ENCODE data around the gene ZFY. TPM values are rescaled to one million over a fixed set of nuclear protein-coding genes. Genes with fewer than 3 reads are reported as not detected.
"Not testable (repeated sequence)": the region's sequence is repeated elsewhere in the genome, so short reads cannot be mapped to it uniquely, and the experiment has no call there.

Gene ZFY
- total RNA-seq, 2 experiments from 2014 or later, result 13.0 to 13.1 TPM

DNA sequence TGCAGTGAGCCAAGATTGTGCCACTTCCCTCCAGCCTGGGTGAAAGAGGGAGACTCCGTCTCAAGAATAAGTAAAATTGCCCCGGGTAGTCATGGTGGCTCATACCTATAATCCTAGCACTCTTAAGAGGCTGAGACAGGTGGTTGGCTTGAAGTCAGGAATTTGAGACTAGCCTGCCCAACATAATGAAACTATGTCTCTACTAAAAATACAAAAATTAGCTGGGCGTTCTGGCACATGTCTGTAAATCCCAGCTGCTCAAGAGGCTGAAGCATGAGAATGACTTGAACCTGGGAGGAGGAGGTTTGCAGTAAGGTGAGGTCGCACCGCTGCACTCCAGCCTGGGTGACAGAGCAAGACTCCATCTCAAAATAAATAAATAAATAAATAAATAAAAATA, 49.3 kb downstream of the ZFY start:
- intact Hi-C loops (cut with micrococcal nuclease), result no loop called here
- H3K4me1 Mint-ChIP-seq (ENCODE audit: low read depth), result no peaks in the 10 kb centered on the region
- POLR2A ChIA-PET, result no interaction called here
- no peak overlapping the region for H3K4me3 Mint-ChIP-seq
- CTCF ChIA-PET, result no interaction called here
- H3K36me3 Mint-ChIP-seq, result no peaks in the 10 kb centered on the region
- DNase-seq, result no peak
- no peaks in the 10 kb centered on the region for H3K9me3 Mint-ChIP-seq
- H3K27ac Mint-ChIP-seq, result no peak overlapping the region
- no peaks in the 10 kb centered on the region for H3K27me3 Mint-ChIP-seq

DNA sequence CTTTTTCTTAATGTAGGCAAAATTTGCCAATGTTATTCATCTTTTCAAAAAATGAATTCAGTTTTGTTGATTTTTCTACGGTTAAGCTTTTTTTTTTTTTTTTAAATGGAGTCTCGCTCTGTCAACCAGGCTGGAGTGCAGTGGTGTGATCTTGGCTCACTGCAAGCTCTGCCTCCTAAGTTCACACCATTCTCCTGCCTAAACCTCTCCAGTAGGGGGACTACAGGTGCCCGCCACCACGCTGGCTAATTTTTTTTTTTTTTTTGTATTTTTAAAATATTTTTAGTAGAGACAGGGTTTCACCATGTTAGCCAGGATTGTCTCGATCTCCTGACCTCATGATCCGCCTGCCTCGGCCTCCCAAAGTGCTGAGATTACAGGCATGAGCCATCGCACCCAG, 52.0 kb downstream of the ZFY start:
- H3K4me3 Mint-ChIP-seq; DNase-seq; POLR2A ChIA-PET; H3K27me3 Mint-ChIP-seq; H3K4me1 Mint-ChIP-seq (ENCODE audit: low read depth); H3K27ac Mint-ChIP-seq; H3K9me3 Mint-ChIP-seq; CTCF ChIA-PET; H3K36me3 Mint-ChIP-seq; intact Hi-C loops (cut with micrococcal nuclease): not testable (repeated sequence)

GRCh38 chrY:2997369-2997768, 62.2 kb downstream of the ZFY start:
- intact Hi-C loops (cut with micrococcal nuclease); H3K9me3 Mint-ChIP-seq; CTCF ChIA-PET; POLR2A ChIA-PET; DNase-seq; H3K36me3 Mint-ChIP-seq; H3K27ac Mint-ChIP-seq; H3K27me3 Mint-ChIP-seq; H3K4me3 Mint-ChIP-seq: not testable (repeated sequence)
- H3K4me1 Mint-ChIP-seq (ENCODE audit: low read depth), result peaks cover 13% of the 10 kb centered on the region

GRCh38 chrY:3002190-3002589, 67.0 kb downstream of the ZFY start:
- no peaks in the 10 kb centered on the region for H3K9me3 Mint-ChIP-seq
- H3K4me3 Mint-ChIP-seq, result no peak overlapping the region
- no peak for DNase-seq
- H3K4me1 Mint-ChIP-seq (ENCODE audit: low read depth), result peaks cover 45% of the 10 kb centered on the region
- no peaks in the 10 kb centered on the region for H3K27me3 Mint-ChIP-seq
- intact Hi-C loops (cut with micrococcal nuclease), result loop anchor here (5.0 kb wide), 2 partner anchors 50 to 145 kb away; no protein-coding TSS in a partner anchor
- H3K27ac Mint-ChIP-seq, result peak overlapping the region; percentile 88
- CTCF ChIA-PET, result no interaction called here
- POLR2A ChIA-PET, result no interaction called here
- H3K36me3 Mint-ChIP-seq, result no peaks in the 10 kb centered on the region

- Mint-ChIP-seq H3K27ac (peak overlapping the region; percentile 88), H3K36me3 (peaks cover under 1% of the 10 kb centered on the region), H3K4me1 (ENCODE audit: low read depth) (peaks cover 45% of the 10 kb centered on the region), H3K4me3 (peak overlapping the region; percentile 78), H3K27me3 (no peaks in the 10 kb centered on the region), H3K9me3 (no peaks in the 10 kb centered on the region)
- ChIA-PET POLR2A (no interaction called here), CTCF (no interaction called here)
- intact Hi-C loops (cut with micrococcal nuclease), result loop anchor here (5.0 kb wide), 2 partner anchors 51 to 146 kb away; no protein-coding TSS in a partner anchor
- DNase-seq, result peak; percentile 14
Measured at GRCh38 chrY:3002680-3003515, 67.7 kb downstream of the ZFY start.

DNA sequence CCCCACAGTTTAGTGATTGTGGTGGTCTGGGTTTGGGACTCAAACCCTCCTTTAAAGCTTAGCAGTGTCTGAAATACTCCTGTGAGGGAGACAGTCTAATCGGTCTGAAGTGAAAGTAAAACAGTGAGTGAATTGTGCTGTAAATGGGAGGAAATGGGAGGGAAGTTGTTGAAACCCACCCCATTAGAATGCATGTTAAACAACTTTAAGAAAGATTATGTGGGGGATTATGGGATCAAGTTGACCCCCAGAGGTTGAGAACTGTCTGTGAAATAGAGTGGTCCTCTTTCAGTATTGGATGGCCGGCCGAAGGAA, 68.3 kb downstream of the ZFY start:
- CTCF ChIA-PET, result no interaction called here
- peak overlapping the region; percentile 78 for H3K4me3 Mint-ChIP-seq
- H3K9me3 Mint-ChIP-seq, result no peaks in the 10 kb centered on the region
- H3K27ac Mint-ChIP-seq, result peak overlapping the region; percentile 88
- POLR2A ChIA-PET, result no interaction called here
- no peaks in the 10 kb centered on the region for H3K27me3 Mint-ChIP-seq
- no peak for DNase-seq
- intact Hi-C loops (cut with micrococcal nuclease), result loop anchor here (5.0 kb wide), 2 partner anchors 51 to 146 kb away; no protein-coding TSS in a partner anchor
- peaks cover 45% of the 10 kb centered on the region for H3K4me1 Mint-ChIP-seq (ENCODE audit: low read depth)
- H3K36me3 Mint-ChIP-seq, result peaks cover 2% of the 10 kb centered on the region

DNA sequence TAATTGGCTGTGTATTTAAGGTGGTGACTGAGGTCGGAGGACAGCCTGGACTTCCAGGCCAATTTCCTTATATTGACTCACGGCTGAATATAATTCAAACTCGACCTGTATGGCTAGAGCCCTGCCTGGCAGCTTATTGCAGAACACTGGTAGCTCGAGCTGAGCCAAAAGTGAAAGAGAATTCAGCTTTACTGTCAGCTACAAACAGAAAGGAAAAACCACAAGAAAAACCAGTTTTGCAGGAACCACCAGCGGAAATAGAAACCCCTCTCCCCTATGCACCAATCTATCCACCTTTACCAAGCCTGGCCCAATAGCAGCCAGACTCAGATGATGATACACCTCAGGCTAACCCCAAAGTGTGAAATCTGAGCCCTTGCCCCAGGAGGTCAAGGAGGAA, 68.7 kb downstream of the ZFY start:
- intact Hi-C loops (cut with micrococcal nuclease), result loop anchor here (1.0 to 5.0 kb wide), 4 partner anchors 52 to 163 kb away; partner anchors contain the start of gene RPS4Y1
- Mint-ChIP-seq H3K9me3 (no peaks in the 10 kb centered on the region), H3K27me3 (no peaks in the 10 kb centered on the region), H3K36me3 (peaks cover 2% of the 10 kb centered on the region), H3K4me3 (peak overlapping the region; percentile 78), H3K27ac (peak overlapping the region; percentile 88), H3K4me1 (ENCODE audit: low read depth) (peaks cover 45% of the 10 kb centered on the region)
- CTCF ChIA-PET, result no interaction called here
- POLR2A ChIA-PET, result no interaction called here
- DNase-seq, result peak; percentile 49

DNA sequence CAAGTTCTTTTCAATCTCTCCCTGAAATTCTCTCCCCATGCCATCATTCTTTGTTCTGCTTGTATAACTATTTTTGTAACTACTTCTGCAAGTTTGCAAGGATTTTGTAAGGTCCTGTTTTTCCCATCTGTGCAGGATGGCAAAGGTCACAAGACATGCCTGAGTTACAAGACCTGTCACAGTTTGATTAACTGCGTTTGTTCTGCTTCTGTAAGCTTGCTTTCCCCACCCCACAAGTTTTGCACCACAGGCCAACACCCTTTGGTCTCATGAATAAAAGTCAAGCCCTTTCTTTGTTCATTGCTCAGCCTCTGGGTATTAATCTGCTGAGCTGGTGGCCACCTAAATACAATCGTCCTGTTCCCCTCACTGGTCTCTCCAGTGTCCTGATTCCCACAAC, 70.8 kb downstream of the ZFY start:
- peaks cover 41% of the 10 kb centered on the region for H3K4me1 Mint-ChIP-seq (ENCODE audit: low read depth)
- H3K9me3 Mint-ChIP-seq; CTCF ChIA-PET; intact Hi-C loops (cut with micrococcal nuclease); DNase-seq; POLR2A ChIA-PET; H3K27me3 Mint-ChIP-seq; H3K27ac Mint-ChIP-seq; H3K4me3 Mint-ChIP-seq; H3K36me3 Mint-ChIP-seq: not testable (repeated sequence)

DNA sequence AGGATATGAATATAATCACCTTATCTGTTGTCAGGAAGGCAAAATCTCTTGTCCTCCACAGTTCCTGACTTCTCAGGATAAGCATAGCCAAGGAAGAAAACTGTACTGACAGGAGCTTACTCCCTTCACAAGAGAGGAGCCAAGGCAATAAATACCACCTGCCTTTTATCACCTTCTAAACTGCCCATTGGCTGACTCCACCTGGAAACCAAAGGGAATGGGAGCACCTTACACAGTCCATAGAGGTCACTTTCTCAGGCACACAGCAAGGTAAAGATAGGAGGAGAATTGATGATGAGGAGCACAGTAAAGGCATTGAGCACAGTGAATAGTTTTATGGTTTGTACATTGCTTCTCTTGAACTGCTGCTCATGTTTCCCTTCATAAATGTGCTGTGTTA, 72.8 kb downstream of the ZFY start:
- Mint-ChIP-seq H3K27me3 (no peaks in the 10 kb centered on the region), H3K4me1 (ENCODE audit: low read depth) (peaks cover 32% of the 10 kb centered on the region), H3K9me3 (no peaks in the 10 kb centered on the region), H3K4me3 (no peak overlapping the region), H3K36me3 (peaks cover 2% of the 10 kb centered on the region), H3K27ac (no peak overlapping the region)
- POLR2A ChIA-PET, result no interaction called here
- CTCF ChIA-PET, result no interaction called here
- intact Hi-C loops (cut with micrococcal nuclease), result no loop called here
- no peak for DNase-seq

DNA sequence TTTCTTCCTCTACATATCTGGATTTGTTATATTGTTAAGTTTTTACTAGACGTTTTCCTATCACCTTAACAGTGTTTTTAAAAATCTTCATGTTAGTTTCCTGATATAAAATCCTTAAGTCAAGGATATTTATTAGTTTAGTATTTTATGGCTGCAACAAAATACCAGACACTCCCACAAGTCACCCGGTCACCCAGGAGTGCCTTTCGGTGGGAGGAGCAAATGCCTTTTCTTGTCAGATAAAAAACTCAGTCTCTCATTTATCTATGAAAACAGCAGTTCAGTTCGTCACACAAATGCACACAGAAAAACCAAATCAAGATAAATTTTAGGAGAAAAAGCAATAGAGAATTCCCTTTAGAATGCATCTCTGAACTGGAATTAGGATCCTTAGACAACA, 77.0 kb downstream of the ZFY start:
- intact Hi-C loops (cut with micrococcal nuclease), result no loop called here
- Mint-ChIP-seq H3K36me3 (peaks cover 2% of the 10 kb centered on the region), H3K4me3 (no peak overlapping the region), H3K9me3 (no peaks in the 10 kb centered on the region), H3K27ac (no peak overlapping the region), H3K4me1 (ENCODE audit: low read depth) (peaks cover 28% of the 10 kb centered on the region), H3K27me3 (no peaks in the 10 kb centered on the region)
- CTCF ChIA-PET, result no interaction called here
- POLR2A ChIA-PET, result no interaction called here
- DNase-seq, result no peak

GRCh38 chrY:3016594-3016993, 81.4 kb downstream of the ZFY start:
- DNase-seq, result no peak
- Mint-ChIP-seq H3K9me3 (no peaks in the 10 kb centered on the region), H3K36me3 (no peaks in the 10 kb centered on the region), H3K27me3 (no peaks in the 10 kb centered on the region), H3K4me3 (no peak overlapping the region), H3K4me1 (ENCODE audit: low read depth) (peaks cover 34% of the 10 kb centered on the region), H3K27ac (no peak overlapping the region)
- intact Hi-C loops (cut with micrococcal nuclease), result no loop called here
- CTCF ChIA-PET, result no interaction called here
- POLR2A ChIA-PET, result no interaction called here

GRCh38 chrY:3018546-3018945, 83.4 kb downstream of the ZFY start:
- DNase-seq, result no peak
- ChIA-PET POLR2A (no interaction called here), CTCF (no interaction called here)
- intact Hi-C loops (cut with micrococcal nuclease), result no loop called here
- Mint-ChIP-seq H3K4me1 (ENCODE audit: low read depth) (peaks cover 32% of the 10 kb centered on the region), H3K4me3 (no peak overlapping the region), H3K27ac (no peak overlapping the region), H3K9me3 (no peaks in the 10 kb centered on the region), H3K27me3 (no peaks in the 10 kb centered on the region), H3K36me3 (no peaks in the 10 kb centered on the region)

- intact Hi-C loops (cut with micrococcal nuclease), result no loop called here
- Mint-ChIP-seq H3K4me1 (ENCODE audit: low read depth) (peaks cover 27% of the 10 kb centered on the region), H3K4me3 (no peak overlapping the region), H3K27me3 (no peaks in the 10 kb centered on the region), H3K36me3 (no peaks in the 10 kb centered on the region), H3K9me3 (no peaks in the 10 kb centered on the region), H3K27ac (no peak overlapping the region)
- CTCF ChIA-PET, result no interaction called here
- DNase-seq, result no peak
- POLR2A ChIA-PET, result no interaction called here
Measured at GRCh38 chrY:3019584-3019983, 84.4 kb downstream of the ZFY start.
